Type B pancreatic cell (in vitro differentiated cells): ENCODE results near the gene RAP2A. TPM values are rescaled to one million over a fixed set of nuclear protein-coding genes. Genes with fewer than 3 reads are reported as not detected.

Experiments used
- DNase-seq: peaks from one replicate; pipeline ENCODE4 v3.0.0; 2021; ENCODE audit warnings: mixed read lengths; ENCODE audit not compliant: unreplicated experiment; ENCODE audit errors: extremely low spot score
- H3K27ac Mint-ChIP-seq: 2 replicates; pipeline ENCODE4 v1.8.0; 2021; ENCODE audit warnings: mild to moderate bottlenecking, mixed read lengths
- H3K27me3 Mint-ChIP-seq: 2 replicates; pipeline ENCODE4 v1.8.0; 2021; ENCODE audit warnings: mixed read lengths
- H3K36me3 Mint-ChIP-seq: 2 replicates; pipeline ENCODE4 v1.8.0; 2021; ENCODE audit warnings: mixed read lengths
- H3K4me1 Mint-ChIP-seq: one replicate; pipeline ENCODE4 v1.8.0; 2021; ENCODE audit warnings: mixed read lengths; ENCODE audit not compliant: unreplicated experiment
- H3K4me3 Mint-ChIP-seq: 2 replicates; pipeline ENCODE4 v1.8.0; 2021; ENCODE audit warnings: mild to moderate bottlenecking, mixed read lengths
- H3K9me3 Mint-ChIP-seq: 2 replicates; pipeline ENCODE4 v1.8.0; 2021; ENCODE audit warnings: mixed read lengths
- total RNA-seq: library from RNA; stranded (reverse); gene quantifications from 2 replicates; pipeline ENCODE4 v1.2.1, GENCODE V29; 2021; ENCODE audit warnings: low replicate concordance
- TF ChIP-seq, protein P1 (sequence below): fragments of 200-600 bp; sonication (generic); conservative IDR thresholded peaks from 2 replicates; pipeline ENCODE4 v1.5.0; 2021; ENCODE audit warnings: antibody characterized with exemption, mild to moderate bottlenecking

RAP2A gene
- total RNA-seq, 1 donor from 2014 or later: 37.5 TPM

DNA sequence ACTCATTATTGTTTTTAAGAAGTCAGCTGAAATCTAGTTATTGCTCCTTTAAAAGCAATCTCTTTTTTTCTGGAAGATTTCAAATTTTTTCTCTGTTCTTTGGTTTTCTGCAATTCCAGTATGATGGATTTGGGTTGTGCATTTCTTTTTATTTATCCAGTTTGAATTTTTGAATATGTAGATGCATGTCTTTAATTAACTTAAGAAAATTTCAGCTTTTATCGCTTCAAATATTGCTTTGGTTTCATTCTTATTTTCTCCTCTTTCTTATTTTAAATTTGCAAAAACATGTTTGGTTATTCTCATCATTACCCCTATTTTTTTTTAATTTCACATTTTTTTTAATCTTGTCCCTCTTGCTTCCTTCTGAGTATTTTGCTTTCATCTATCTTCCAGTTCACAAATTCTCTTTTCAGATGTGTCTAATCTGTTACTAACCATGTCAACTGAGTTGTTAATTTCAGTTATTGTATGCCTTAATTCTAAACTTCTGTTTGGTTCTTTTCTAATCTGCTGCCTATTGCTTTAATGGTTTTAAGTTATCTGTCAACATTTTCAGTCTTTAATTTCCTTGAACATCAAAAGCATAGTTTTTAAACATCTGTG lies 56.8 kb downstream of the RAP2A start:
- peaks cover 6% of the 10 kb centered on the region for H3K9me3 Mint-ChIP-seq

DNA sequence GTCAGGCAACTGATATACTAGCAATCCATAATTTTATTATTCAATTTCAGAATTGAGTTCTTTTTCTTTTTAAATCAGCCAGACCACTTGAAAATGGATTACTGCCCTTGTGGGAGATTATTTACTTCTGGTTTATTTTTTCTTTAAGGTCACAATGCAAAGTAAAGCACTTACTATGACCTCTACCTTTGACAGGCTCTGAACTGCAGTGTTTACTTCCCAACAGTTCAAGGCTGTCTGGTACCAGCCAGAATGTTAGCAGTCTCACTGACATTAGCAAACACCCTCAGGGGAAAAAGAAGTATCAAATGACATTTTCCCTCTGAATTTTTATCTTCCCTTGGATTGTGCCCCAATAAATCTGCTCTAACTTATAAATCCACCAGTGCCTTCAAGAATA lies 57.5 kb downstream of the RAP2A start:
- Mint-ChIP-seq H3K27me3 (no peaks in the 10 kb centered on the region), H3K4me1 (no peaks in the 10 kb centered on the region), H3K36me3 (no peaks in the 10 kb centered on the region), H3K4me3 (no peak overlapping the region), H3K27ac (no peak overlapping the region), H3K9me3 (peaks cover 6% of the 10 kb centered on the region)
- TF ChIP-seq, protein P1, sequence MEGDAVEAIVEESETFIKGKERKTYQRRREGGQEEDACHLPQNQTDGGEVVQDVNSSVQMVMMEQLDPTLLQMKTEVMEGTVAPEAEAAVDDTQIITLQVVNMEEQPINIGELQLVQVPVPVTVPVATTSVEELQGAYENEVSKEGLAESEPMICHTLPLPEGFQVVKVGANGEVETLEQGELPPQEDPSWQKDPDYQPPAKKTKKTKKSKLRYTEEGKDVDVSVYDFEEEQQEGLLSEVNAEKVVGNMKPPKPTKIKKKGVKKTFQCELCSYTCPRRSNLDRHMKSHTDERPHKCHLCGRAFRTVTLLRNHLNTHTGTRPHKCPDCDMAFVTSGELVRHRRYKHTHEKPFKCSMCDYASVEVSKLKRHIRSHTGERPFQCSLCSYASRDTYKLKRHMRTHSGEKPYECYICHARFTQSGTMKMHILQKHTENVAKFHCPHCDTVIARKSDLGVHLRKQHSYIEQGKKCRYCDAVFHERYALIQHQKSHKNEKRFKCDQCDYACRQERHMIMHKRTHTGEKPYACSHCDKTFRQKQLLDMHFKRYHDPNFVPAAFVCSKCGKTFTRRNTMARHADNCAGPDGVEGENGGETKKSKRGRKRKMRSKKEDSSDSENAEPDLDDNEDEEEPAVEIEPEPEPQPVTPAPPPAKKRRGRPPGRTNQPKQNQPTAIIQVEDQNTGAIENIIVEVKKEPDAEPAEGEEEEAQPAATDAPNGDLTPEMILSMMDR: no peak
- no peak for DNase-seq

More for the DNA sequence above, 56.8 kb downstream of the RAP2A start:
- TF ChIP-seq, protein P1: no peak
- Mint-ChIP-seq H3K36me3 (no peaks in the 10 kb centered on the region), H3K4me3 (no peak overlapping the region), H3K4me1 (no peaks in the 10 kb centered on the region), H3K27me3 (no peaks in the 10 kb centered on the region), H3K27ac (no peak overlapping the region)
- no peak for DNase-seq

DNA sequence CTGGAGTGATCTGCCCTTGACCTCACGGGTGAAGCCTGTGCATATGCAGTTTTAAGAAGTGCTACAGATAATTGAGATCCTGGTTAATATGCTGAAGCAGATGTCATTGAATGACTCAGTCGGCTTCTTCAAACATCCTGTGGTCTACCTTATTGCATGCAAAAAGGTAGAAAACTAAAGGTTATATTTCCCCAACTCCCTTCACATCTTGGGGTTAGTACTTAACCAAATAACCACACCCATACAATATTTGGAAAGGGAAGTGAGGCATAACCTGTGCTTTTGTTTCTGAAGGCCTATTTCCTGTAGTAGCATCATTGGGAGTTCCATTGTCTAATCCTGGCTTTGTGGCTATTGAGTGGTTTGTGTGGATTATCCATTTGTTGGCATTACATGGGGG lies 58.3 kb downstream of the RAP2A start:
- no peaks in the 10 kb centered on the region for H3K36me3 Mint-ChIP-seq
- no peak overlapping the region for H3K4me3 Mint-ChIP-seq
- H3K4me1 Mint-ChIP-seq: no peaks in the 10 kb centered on the region
- DNase-seq: no peak
- TF ChIP-seq, protein P1: no peak
- peaks cover 6% of the 10 kb centered on the region for H3K9me3 Mint-ChIP-seq
- no peak overlapping the region for H3K27ac Mint-ChIP-seq
- no peaks in the 10 kb centered on the region for H3K27me3 Mint-ChIP-seq

DNA sequence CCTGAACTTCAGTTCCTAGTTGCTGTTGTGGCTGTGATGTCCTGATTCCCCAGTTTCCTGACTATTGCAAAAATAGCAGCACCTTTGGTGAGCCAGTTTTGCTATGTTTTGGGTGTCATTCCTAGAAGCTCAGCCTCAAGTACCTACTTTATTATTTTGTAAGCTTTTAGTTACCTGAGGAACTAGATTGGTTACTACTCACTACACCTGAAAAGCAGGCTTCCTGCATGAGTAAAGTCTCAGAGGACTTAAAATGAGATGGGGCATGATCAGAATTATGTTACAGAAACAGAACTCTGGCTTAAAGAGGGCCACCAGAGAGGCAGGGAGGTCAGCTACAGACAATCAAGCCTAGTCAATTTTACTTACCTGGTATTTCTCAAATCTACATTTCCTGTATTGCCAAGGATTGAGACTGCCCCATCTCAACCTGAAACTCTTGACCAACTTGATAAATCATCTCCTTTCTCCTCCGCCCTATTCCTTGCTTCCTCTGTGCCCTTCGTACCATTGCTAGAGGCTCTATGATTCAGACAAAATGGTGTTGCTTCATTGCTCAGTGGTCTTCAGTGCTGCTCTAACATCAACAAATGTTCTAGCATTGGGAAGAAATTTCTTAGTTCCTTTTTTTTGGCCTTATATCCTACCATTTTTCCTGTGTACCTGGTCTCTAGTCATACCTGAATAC lies 58.9 kb downstream of the RAP2A start:
- Mint-ChIP-seq H3K27me3 (no peaks in the 10 kb centered on the region), H3K4me1 (no peaks in the 10 kb centered on the region)
- DNase-seq: no peak

DNA sequence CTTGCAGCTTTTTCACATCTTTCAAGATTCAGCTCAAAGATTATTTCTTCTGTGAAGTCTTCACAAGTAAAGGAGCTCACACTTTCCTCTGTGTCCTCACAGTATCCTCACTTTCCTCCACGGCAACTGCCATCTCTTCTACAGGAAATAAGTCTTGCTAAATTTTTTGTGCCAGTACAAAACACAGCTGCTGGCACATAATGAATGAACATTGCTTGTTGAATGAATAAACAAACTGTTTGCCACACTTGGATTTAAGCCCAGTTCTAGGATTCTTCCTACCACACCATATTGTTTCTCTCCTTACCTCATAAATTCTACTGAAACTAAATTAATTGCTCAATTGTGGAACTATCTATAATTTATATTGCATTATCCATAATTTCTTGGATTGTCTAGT lies 59.5 kb downstream of the RAP2A start:
- no peaks in the 10 kb centered on the region for H3K4me1 Mint-ChIP-seq
- no peak overlapping the region for H3K4me3 Mint-ChIP-seq
- H3K36me3 Mint-ChIP-seq: no peaks in the 10 kb centered on the region
- TF ChIP-seq, protein P1: no peak
- no peak overlapping the region for H3K27ac Mint-ChIP-seq
- H3K9me3 Mint-ChIP-seq: peaks cover 6% of the 10 kb centered on the region
- no peak for DNase-seq
- H3K27me3 Mint-ChIP-seq: no peaks in the 10 kb centered on the region

More for the DNA sequence above, 58.9 kb downstream of the RAP2A start:
- Mint-ChIP-seq H3K4me3 (no peak overlapping the region), H3K27ac (no peak overlapping the region), H3K9me3 (peaks cover 6% of the 10 kb centered on the region), H3K36me3 (no peaks in the 10 kb centered on the region)
- TF ChIP-seq, protein P1: no peak
